ENCODE data around the gene LRBA. TPM values are rescaled to one million over a fixed set of nuclear protein-coding genes. Genes with fewer than 3 reads are reported as not detected.

The LRBA gene
- total RNA-seq, 6 experiments from 2014 or later = 13.6 to 17.6 (median 15.0) TPM

DNA sequence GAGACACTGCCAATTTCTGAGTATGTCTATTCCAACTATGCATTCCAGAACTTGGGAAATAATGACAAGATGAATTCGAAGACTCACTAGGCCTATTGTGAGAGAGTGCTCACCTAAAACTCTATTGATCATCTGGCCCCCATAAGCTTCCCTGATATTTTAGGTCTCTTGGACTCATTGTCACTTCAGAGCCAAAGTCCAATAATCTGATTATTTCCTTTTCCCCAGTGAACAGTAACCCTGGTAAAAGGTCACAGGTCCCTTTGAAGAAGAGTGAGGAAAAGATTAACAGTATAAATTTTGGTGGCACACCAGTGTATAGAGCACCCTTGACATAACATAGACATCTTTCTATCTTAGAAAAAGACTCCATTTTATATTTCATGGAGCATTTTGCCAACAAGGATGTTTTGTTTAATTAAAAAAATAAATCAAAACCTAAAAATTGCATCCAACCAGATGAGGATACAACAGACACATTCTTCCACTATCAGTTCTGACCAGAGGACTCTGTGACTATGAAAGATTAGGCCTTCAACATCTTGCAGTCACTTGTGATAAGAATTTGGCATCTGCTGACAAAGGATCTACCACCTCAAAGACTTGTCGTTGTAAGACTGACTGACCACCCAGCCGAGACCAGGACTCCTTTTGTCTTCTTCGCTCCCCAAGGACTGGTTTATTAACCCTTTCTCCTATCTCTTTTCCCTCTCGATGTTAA lies 241.2 kb downstream of the LRBA start:
- Mint-ChIP-seq H3K27me3 (ENCODE audit: insufficient read depth) (no peaks in the 10 kb centered on the region), H3K36me3 (ENCODE audit: low read depth) (no peaks in the 10 kb centered on the region), H3K4me3 (no peak overlapping the region), H3K27ac (no peak overlapping the region), H3K4me1 (ENCODE audit: low read depth) (peaks cover 13% of the 10 kb centered on the region), H3K9me3 (no peaks in the 10 kb centered on the region)
- TF ChIP-seq, protein P1, sequence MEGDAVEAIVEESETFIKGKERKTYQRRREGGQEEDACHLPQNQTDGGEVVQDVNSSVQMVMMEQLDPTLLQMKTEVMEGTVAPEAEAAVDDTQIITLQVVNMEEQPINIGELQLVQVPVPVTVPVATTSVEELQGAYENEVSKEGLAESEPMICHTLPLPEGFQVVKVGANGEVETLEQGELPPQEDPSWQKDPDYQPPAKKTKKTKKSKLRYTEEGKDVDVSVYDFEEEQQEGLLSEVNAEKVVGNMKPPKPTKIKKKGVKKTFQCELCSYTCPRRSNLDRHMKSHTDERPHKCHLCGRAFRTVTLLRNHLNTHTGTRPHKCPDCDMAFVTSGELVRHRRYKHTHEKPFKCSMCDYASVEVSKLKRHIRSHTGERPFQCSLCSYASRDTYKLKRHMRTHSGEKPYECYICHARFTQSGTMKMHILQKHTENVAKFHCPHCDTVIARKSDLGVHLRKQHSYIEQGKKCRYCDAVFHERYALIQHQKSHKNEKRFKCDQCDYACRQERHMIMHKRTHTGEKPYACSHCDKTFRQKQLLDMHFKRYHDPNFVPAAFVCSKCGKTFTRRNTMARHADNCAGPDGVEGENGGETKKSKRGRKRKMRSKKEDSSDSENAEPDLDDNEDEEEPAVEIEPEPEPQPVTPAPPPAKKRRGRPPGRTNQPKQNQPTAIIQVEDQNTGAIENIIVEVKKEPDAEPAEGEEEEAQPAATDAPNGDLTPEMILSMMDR (IDR thresholded peaks at IDR 0.05) = no peak
- no peak for DNase-seq

DNA sequence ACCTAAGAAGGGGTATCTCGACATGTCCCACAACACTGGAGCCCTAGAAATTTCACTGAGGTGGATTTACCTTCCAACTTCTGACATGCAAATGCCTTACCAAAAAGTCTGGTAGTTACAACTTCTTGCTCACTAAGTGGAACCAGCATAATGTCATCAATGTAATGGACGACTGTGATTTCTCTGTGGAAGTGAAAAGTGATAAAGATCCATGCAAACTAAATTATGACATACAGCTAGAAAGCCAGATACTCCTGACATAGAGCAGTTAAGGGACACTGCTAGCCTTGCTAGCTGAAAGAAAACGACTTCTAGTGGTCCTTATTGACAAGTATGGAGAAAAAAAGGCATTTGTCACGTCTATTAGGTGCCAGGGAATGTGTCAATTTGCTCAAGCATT lies 242.1 kb downstream of the LRBA start:
- H3K27ac Mint-ChIP-seq = no peak overlapping the region
- H3K9me3 Mint-ChIP-seq = no peaks in the 10 kb centered on the region
- DNase-seq = no peak
- peaks cover 21% of the 10 kb centered on the region for H3K4me1 Mint-ChIP-seq (ENCODE audit: low read depth)
- no peaks in the 10 kb centered on the region for H3K36me3 Mint-ChIP-seq (ENCODE audit: low read depth)
- no peak overlapping the region for H3K4me3 Mint-ChIP-seq
- H3K27me3 Mint-ChIP-seq (ENCODE audit: insufficient read depth) = no peaks in the 10 kb centered on the region
- TF ChIP-seq, protein P1 (IDR thresholded peaks at IDR 0.05) = no peak

DNA sequence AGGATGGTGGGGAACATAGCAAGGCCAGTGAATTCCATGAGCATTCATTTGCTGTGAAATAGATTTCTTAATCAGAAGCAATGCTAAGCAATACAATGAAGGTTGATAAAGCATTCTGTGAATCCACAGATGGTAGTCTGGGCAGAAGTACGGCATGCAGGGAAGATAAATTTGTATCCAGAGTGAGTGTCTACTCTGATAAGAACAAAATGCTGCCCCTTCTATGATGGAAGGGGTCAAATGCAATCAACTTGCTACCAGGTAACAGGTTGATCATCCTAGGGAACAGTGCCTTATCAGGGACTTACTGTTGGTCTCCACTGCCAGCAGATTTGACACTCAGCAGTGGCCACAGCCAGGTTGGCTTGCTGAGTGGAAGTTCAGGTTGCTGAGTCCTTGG lies 243.7 kb downstream of the LRBA start:
- Mint-ChIP-seq H3K4me3 (no peak overlapping the region), H3K27me3 (ENCODE audit: insufficient read depth) (no peaks in the 10 kb centered on the region), H3K4me1 (ENCODE audit: low read depth) (peaks cover 22% of the 10 kb centered on the region), H3K9me3 (no peaks in the 10 kb centered on the region), H3K36me3 (ENCODE audit: low read depth) (no peaks in the 10 kb centered on the region), H3K27ac (no peak overlapping the region)
- DNase-seq = no peak
- TF ChIP-seq, protein P1 (IDR thresholded peaks at IDR 0.05) = no peak

DNA sequence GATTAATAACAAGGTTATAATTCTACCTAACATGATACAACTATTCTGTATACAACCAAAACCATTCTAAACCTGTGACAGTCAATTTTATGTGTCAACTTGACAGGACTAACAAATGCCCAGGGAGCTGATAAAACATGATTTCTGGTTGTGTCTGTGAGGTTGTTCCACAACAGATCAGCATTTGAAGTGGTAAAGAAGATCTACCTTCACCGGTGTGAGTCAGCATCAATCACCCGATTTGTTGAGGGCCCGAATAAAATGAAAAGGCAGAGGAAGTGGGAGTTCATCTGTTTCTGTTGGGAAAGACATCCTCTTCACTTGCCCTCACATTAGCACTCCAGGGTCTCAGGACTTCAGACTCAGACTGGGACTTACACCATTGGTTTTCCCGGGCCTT lies 245.2 kb downstream of the LRBA start:
- Mint-ChIP-seq H3K4me1 (ENCODE audit: low read depth) (peaks cover 22% of the 10 kb centered on the region), H3K27ac (peak overlapping the region; percentile 40; the same call in 1 of the 2 replicates), H3K36me3 (ENCODE audit: low read depth) (no peaks in the 10 kb centered on the region), H3K4me3 (no peak overlapping the region), H3K9me3 (no peaks in the 10 kb centered on the region), H3K27me3 (ENCODE audit: insufficient read depth) (no peaks in the 10 kb centered on the region)
- TF ChIP-seq, protein P1 (IDR thresholded peaks at IDR 0.05) = no peak
- DNase-seq = no peak

DNA sequence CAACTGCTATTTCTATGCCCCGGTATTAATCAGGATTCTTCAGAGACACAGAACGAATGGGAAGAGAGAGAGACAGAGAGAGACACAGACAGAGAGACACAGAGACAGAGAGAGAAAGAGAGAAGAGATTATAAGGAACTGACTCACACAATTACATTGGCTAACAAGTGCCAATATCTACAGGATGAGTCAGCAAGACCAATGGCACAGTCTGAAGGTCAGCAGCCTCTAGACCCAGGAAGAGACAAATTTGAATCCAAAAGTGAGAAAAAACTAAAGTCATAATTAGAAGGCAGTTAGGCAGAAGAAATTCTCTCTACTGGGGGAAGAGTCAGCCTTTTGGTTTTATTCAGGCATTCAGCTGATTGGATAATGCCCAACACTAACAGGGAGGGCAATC lies 245.8 kb downstream of the LRBA start:
- Mint-ChIP-seq H3K4me3 (no peak overlapping the region), H3K27me3 (ENCODE audit: insufficient read depth) (no peaks in the 10 kb centered on the region), H3K36me3 (ENCODE audit: low read depth) (no peaks in the 10 kb centered on the region), H3K4me1 (ENCODE audit: low read depth) (peaks cover 22% of the 10 kb centered on the region), H3K9me3 (no peaks in the 10 kb centered on the region), H3K27ac (peak overlapping the region; percentile 40)
- DNase-seq = peak; percentile 63
- TF ChIP-seq, protein P1 (IDR thresholded peaks at IDR 0.05) = no peak

All from HFFc6 (cell line).